Lung (tissue), 12 donors: ENCODE data around the gene TTC7B. TPM values are rescaled to one million over a fixed set of nuclear protein-coding genes. Genes with fewer than 3 reads are reported as not detected.

Experiments used
- ATAC-seq: fragments of 200-7000 bp; cut with Tn5 transposase; one replicate; pipeline ENCODE4 v1.9.1; 2020; ENCODE audit warnings: moderate number of reproducible peaks; ENCODE audit not compliant: insufficient read depth, low FRiP score
- DNase-seq, 3 donors: peaks; one replicate each; pipeline ENCODE4 v3.0.0-alpha.2; 2013 to 2017
- H3K27ac ChIP-seq, 2 donors: one replicate each; pipeline ENCODE4 v1.5.1; 2013; ENCODE audit warnings: mild to moderate bottlenecking in 2 of 2, moderate library complexity in 2 of 2, control low read depth in 1 of 2, inconsistent platforms in 1 of 2, low read depth in 1 of 2, low read length in 1 of 2
- H3K27me3 ChIP-seq, 3 donors: one replicate each; pipeline ENCODE4 v1.5.1; 2013; ENCODE audit warnings: low read length in 2 of 3; ENCODE audit not compliant: control insufficient read depth in 3 of 3, insufficient read depth in 3 of 3
- H3K36me3 ChIP-seq, 4 donors: one replicate each; pipeline ENCODE4 v1.5.1; 2013; ENCODE audit warnings: low read length in 4 of 4, mild to moderate bottlenecking in 1 of 4, moderate library complexity in 1 of 4; ENCODE audit not compliant: control insufficient read depth in 4 of 4, insufficient read depth in 4 of 4
- H3K4me1 ChIP-seq, 5 donors: one replicate each; pipeline ENCODE4 v1.5.1; 2013; ENCODE audit warnings: low read length in 5 of 5, mild to moderate bottlenecking in 2 of 5, moderate library complexity in 1 of 5; ENCODE audit not compliant: control insufficient read depth in 5 of 5, insufficient read depth in 5 of 5
- H3K4me3 ChIP-seq: one replicate; pipeline ENCODE4 v1.5.1; 2013; ENCODE audit warnings: mild to moderate bottlenecking, control low read depth, moderate library complexity
- H3K9ac ChIP-seq, 2 donors: one replicate each; pipeline ENCODE4 v1.5.1; 2013; ENCODE audit warnings: low read length in 2 of 2, control low read depth in 1 of 2; ENCODE audit not compliant: insufficient read depth in 1 of 2
- H3K9me3 ChIP-seq, 4 donors: one replicate each; pipeline ENCODE4 v1.5.1; 2013; ENCODE audit warnings: low read length in 3 of 4, mild to moderate bottlenecking in 1 of 4, moderate library complexity in 1 of 4; ENCODE audit not compliant: control insufficient read depth in 4 of 4, insufficient read depth in 3 of 4
- WGBS, 2 donors: extraction: QIAGEN DNeasy Blood & Tissue Kit; methylation state at CpG; one replicate each; pipeline ENCODE4 v1.1.7; 2013; 5-methylcytosine and 5-hydroxymethylcytosine counted together
- polyA plus RNA-seq, 2 donors: library from polyadenylated mRNA; stranded (reverse); fragments of 200-250 nt; gene quantifications; one replicate each; pipeline ENCODE4 v1.2.1, GENCODE V29; 2013
- total RNA-seq, 2 donors: library from RNA; depleted of rRNA in 1 of 2; stranded (reverse); fragments of >200 nt in 1 of 2; gene quantifications; one replicate each; pipeline ENCODE4 v1.2.1, GENCODE V29; 2014 to 2021
- TF ChIP-seq, protein P1 (sequence below): IDR thresholded peaks from 2 replicates; pipeline ENCODE4 v1.5.1; 2012; ENCODE audit warnings: mild to moderate bottlenecking; ENCODE audit errors: control extremely low read depth, extremely low read depth
- donor health status: control.
- donor health status: control.
- donor health status: Bipolar disorder and iron deficiency.
- donor health status: healthy.
- donor health status: DM: yes; HTN: yes; CAD: no.

Gene TTC7B
- total and polyA plus RNA-seq, 4 donors, result 11.0 to 39.6 (median 23.0) TPM

DNA sequence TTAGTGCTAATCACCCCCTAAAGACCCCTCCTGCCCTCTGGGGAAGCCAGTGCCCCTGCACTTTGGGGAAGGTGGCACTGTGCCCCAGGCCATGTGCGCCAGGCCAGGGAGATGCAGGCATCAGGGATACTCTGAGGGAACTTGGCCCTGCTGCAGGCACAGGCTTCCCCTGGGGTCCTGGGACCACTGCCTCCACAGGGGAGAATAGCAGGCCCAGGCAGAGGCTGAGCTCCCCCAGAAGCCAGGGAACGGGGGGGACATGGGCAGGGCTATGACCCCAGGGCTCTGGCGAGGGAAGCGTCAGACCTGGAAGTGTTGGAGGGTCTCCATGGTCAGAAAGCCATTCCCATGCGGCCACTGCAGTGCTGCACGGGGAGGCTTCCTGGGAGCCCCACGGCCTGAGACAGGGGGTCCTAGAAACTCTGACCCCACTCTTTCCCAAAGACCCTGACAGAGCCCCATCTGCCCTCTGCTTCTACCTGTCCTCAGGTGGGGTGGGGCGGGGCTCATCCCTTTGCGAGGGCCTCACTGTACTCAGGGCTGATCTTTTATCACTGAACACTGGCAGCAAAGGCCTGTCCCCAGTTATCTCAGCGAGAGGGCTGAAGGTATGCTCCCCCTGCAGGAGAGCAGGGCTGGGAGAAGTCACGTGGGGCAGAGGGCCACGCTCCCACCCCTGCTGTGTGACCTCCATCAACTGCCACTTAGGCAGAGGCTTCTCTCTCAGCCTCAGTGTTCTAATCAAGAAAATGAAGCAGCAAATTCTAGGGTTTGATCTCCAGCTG lies 259.4 kb downstream of the TTC7B start:
- ATAC-seq (no peak), DNase-seq (no peak)
- Histone ChIP-seq H3K9me3 (no peaks in the 10 kb centered on the region), H3K4me1 (peaks cover 0 to 44% (median 15%) of the 10 kb centered on the region in 5 donors), H3K36me3 (peaks cover 0 to 3% (median under 1%) of the 10 kb centered on the region in 4 donors), H3K27me3 (no peaks in the 10 kb centered on the region), H3K9ac (no peak overlapping the region), H3K27ac (peak overlapping the region in 1 of 2 donors; percentile 30), H3K4me3 (no peak overlapping the region)
- TF ChIP-seq, protein P1, sequence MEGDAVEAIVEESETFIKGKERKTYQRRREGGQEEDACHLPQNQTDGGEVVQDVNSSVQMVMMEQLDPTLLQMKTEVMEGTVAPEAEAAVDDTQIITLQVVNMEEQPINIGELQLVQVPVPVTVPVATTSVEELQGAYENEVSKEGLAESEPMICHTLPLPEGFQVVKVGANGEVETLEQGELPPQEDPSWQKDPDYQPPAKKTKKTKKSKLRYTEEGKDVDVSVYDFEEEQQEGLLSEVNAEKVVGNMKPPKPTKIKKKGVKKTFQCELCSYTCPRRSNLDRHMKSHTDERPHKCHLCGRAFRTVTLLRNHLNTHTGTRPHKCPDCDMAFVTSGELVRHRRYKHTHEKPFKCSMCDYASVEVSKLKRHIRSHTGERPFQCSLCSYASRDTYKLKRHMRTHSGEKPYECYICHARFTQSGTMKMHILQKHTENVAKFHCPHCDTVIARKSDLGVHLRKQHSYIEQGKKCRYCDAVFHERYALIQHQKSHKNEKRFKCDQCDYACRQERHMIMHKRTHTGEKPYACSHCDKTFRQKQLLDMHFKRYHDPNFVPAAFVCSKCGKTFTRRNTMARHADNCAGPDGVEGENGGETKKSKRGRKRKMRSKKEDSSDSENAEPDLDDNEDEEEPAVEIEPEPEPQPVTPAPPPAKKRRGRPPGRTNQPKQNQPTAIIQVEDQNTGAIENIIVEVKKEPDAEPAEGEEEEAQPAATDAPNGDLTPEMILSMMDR, result no peak
- 94 to 96% methylated on average over 12 of the region's 12 CpGs for WGBS, 2 donors

DNA sequence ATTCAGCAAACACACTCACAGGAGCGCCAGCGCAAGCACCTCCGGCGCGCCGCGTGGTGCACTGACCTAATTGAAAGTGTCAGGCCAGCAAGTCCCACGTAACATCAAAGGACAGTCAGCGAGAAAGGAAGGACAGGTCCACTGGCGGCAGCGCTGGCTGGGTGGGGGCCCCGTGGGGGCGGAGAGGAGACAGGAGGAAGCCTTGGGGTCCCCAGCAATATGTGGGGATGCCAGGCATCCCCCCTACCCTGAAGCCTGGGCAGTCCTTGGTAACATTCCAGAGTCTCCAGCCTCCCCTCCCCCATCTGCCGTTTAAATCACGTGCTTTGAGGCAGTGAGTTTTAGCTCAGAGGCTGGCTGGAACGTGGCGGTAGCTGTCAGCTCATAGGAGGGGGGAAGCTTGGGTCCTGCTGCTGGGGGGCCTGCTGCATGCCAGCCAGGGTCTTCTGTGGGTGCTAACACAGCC lies 260.2 kb downstream of the TTC7B start:
- Histone ChIP-seq H3K36me3 (peaks cover 0 to 3% (median under 1%) of the 10 kb centered on the region in 4 donors), H3K27ac (peak overlapping the region in 1 of 2 donors; percentile 30), H3K4me1 (peaks cover 0 to 44% (median 15%) of the 10 kb centered on the region in 5 donors), H3K9ac (no peak overlapping the region), H3K9me3 (no peaks in the 10 kb centered on the region), H3K27me3 (no peaks in the 10 kb centered on the region), H3K4me3 (no peak overlapping the region)
- ATAC-seq, result no peak
- WGBS, 2 donors, result 60 to 61% methylated on average over 17 of the region's 17 CpGs
- TF ChIP-seq, protein P1, result no peak
- DNase-seq, result peak; percentile 81 to 89 (median 84)

DNA sequence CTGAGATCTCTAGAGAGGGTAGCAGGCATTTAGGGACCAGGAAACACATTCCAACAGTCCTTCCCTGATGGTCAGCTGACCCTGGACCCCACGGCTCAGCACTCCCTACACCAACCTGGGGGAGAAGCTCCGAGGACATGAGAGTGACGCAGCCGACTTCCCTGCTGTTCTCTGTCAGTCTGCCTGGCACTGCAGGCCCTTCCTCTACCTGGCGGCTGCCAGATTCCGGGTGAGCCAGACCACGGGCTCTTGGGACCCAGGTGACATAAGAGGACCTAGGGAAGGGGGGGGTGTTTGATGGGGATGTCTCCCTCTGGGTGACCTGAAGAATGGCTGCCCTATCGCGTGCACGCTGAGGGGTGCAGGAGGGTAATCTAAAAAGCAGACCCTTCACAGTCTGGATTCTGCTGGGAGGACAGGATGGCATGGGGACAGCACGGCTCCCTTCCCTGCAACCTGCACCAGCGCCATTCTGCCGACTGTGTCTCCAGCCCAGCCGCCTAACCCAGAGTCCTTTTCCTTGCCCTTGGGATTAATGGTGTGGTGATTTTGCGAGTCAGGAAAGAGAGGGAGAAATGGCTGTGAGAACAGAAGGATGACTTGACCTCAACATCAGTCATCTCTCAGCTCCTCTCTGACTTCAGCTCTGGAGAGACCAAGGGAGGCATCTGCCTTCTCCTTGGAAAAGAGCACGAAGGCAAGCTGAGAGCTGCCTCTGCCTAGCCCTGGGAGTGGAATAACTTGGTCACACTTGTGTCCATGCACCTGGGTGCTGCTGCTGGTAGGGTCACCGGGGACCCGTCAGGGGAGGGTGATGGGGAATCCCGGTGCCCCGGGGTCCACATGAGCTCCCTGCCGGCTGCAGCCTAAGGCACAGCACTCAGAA lies 260.9 kb downstream of the TTC7B start:
- ATAC-seq, result no peak
- no peak for DNase-seq
- Histone ChIP-seq H3K9me3 (peaks cover 0 to 3% (median 0%) of the 10 kb centered on the region in 4 donors), H3K4me3 (no peak overlapping the region), H3K36me3 (peaks cover 0 to 3% (median under 1%) of the 10 kb centered on the region in 4 donors), H3K27ac (peak overlapping the region in 1 of 2 donors; percentile 27), H3K9ac (no peak overlapping the region), H3K4me1 (peaks cover 0 to 44% (median 15%) of the 10 kb centered on the region in 5 donors), H3K27me3 (no peaks in the 10 kb centered on the region)
- 86 to 94% methylated on average over 21 of the region's 21 CpGs for WGBS, 2 donors
- TF ChIP-seq, protein P1, result no peak
